Activated gamma-delta T cell treated with anti-CD3 and anti-CD28 coated beads, Interleukin-2, amount 50 U/mL, for 16 hours (primary cell): ENCODE measurements around the gene ABCC1.
"Not testable (repeated sequence)": the region's sequence is repeated elsewhere in the genome, so short reads cannot be mapped to it uniquely, and the experiment has no call there.

Experiments
- DNase-seq: peaks from one replicate; pipeline ENCODE4 v3.0.0-alpha.2; 2020; ENCODE audit warnings: low read depth

ABCC1 gene

GRCh38 chr16:16141784-16142396 lies 192.5 kb downstream of the ABCC1 start:
- no peak for DNase-seq

- no peak for DNase-seq
Measured at GRCh38 chr16:16143038-16143763, 193.8 kb downstream of the ABCC1 start.

- no peak for DNase-seq
Measured at GRCh38 chr16:16143931-16144330, 194.5 kb downstream of the ABCC1 start.

DNA sequence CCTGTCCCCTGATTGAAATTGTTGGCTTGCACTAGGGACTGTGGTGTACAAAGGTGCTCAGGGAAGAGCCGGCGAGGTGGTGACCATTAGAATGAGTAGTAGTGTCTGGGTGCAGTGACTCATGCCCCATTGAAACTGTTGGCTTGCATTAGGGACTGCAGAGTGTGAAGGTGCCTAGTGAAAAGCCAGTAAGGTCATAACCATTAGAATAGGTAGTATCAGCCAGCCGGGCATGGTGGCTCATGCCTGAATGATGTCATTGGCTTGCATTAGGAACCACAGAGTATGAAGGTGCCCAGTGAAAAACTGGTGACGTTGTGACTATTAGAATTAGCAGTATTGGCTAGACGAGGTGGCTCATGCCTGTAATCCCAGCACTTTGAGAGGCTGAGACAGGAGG lies 195.0 kb downstream of the ABCC1 start:
- no peak for DNase-seq

DNA sequence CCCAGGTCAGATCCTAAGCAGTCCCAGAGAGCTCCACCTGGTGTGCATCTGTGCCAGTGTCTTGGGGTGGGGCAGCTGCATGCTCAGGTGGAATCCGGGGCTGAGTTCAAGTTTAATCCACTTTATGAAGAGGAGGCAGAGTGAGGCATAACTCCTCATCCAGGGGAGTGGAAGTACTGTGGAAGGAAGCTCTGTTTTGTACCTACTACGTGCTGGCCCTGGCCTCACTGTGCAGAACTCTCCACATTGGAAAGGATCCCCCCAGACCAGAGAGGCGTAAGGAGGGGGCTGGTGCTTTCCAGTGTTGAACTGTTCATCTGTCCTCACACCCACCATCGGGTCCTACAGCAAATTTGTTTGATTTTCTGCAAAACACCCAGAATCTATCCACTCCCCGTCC lies 195.9 kb downstream of the ABCC1 start:
- DNase-seq: no peak

- no peak for DNase-seq
Measured at GRCh38 chr16:16146380-16147315, 197.2 kb downstream of the ABCC1 start.

DNA sequence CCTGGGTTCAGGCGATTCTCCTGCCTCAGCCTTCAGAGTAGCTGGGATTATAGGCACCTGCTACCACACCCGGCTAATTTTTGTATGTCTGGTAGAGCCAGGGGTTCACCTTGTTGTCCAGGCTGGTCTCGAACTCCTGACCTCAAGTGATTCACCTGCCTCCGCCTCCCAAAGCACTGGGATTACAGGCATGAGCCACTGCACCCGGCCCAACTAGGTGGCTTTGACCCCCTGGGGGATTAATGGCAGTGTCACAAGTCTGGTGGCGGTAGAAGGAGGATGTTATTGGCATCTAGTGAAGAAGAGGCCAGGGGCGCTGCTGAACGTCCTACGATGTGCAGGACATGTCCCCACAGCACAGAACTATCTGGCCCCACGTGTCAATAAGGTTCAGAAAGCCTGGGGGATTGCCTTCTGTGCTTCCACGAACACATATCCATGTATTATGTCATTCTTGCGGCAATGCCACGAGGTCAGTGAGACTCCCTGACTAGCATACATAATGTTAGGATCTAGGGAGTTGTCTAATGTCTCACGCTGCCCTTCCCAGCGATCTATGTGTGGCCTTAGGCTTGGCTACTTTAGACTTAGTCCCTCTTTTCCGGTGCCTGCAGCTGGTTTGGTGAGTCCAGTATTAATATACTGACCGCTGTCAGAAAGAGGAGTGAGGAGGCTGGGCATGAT lies 198.0 kb downstream of the ABCC1 start:
- no peak for DNase-seq

- DNase-seq: not testable (repeated sequence)
Measured at GRCh38 chr16:16148000-16148599, 198.7 kb downstream of the ABCC1 start.

GRCh38 chr16:16148755-16149154 lies 199.3 kb downstream of the ABCC1 start:
- DNase-seq: no peak

DNA sequence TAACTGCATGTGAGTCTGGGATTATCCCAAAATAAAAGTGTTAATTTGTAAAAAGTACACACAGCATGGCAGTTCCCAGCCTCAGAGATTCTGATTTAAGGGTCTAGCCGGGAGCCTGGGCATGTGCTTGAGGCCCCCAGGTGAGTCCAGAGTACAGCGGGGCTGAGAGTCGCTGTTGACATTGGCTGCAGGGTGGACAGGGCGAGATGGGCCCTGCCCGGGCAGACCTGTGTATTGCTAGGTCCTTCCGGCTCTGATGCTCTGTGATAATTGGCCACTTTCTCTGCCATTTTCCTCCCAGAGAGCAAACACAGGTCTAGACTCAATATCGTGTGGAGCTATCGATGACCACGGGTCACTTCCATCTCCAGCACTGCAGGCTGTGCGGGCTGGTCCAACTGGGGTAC lies 200.3 kb downstream of the ABCC1 start:
- DNase-seq: no peak

DNA sequence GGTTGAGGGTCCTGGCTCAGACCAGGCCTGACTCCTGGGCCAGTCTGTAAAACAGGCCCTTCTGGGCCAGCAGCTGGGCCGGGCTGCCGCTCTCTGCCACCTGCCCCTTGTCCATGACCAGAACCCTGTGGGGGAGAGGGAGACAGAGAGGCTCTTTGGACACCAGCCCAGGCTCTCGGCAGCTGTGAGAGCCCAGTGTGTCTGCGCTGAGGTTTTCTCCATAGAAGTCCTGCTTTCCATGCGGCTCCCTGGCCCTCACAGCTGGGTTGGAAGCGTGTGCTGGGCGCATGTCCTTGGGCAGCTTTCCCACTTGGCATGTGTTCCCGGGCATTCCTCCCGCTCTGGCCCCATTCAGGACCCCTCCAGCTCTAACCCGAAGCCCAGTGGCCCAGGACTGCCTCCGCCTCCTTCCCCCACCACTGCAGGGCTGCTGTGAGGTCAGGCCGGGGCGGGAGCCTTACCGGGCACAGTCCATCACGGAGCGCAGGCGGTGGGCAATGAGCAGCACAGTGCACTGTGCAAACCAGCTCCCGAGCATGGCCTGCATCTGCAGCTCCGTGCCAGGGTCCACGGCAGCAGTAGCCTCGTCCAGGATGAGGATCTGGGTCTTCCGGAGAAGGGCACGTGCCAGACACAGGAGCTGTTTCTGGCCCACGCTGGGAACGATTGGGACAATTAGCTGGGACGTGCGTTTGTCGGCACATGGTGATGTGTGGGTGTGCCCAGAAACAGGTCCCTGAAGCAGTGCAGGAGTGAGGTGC lies 200.9 kb downstream of the ABCC1 start:
- DNase-seq: no peak

DNA sequence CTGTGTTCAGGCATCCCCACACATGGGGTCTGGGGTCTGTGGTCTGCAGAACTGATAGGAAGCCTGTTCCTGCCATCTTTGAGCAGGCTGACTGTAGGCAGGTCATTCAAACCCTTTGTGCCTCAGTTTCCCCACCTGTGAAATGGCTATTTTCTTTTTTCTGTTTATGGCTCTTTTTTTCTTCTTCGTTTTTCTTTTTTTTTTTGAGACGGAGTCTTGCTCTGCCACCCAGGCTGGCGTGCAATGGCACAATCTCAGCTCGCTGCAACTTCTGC lies 201.4 kb downstream of the ABCC1 start:
- no peak for DNase-seq

- DNase-seq: no peak
Measured at GRCh38 chr16:16151315-16151714, 201.9 kb downstream of the ABCC1 start.

GRCh38 chr16:16153000-16153399 lies 203.6 kb downstream of the ABCC1 start:
- not testable (repeated sequence) for DNase-seq

GRCh38 chr16:16154281-16154951 lies 205.0 kb downstream of the ABCC1 start:
- no peak for DNase-seq

- no peak for DNase-seq
Measured at GRCh38 chr16:16155234-16155633, 205.8 kb downstream of the ABCC1 start.

GRCh38 chr16:16157166-16157565 lies 207.8 kb downstream of the ABCC1 start:
- no peak for DNase-seq

- no peak for DNase-seq
Measured at GRCh38 chr16:16158082-16158658, 208.8 kb downstream of the ABCC1 start.

DNA sequence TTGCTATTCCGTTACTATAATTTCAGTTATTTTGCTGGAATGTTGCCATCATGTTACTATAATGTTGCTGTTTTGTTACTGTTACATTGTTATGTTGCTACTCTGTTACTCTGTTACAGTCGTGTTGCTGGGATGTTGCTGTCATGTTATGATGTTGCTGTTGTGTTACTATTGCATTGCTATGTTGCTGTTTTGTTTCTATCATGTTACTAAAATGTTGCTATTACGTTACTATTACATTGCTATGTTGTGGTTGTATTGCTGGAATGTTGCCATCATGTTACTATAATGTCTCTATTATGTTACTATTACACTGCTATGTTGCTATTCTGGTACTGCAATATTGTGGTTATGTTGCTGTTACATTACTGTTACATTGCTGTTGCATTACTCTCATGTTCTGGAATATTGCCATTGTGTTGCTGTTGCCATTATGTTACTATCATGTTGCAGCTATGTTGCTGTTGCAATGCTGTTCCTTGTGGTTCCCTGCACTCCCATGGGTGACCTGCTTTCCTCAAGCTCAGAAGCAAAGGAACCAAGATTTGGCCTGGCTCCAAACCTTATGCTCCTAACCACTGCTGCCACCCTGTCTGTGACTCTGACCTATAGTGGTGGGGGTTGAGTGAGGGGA lies 209.4 kb downstream of the ABCC1 start:
- no peak for DNase-seq

DNA sequence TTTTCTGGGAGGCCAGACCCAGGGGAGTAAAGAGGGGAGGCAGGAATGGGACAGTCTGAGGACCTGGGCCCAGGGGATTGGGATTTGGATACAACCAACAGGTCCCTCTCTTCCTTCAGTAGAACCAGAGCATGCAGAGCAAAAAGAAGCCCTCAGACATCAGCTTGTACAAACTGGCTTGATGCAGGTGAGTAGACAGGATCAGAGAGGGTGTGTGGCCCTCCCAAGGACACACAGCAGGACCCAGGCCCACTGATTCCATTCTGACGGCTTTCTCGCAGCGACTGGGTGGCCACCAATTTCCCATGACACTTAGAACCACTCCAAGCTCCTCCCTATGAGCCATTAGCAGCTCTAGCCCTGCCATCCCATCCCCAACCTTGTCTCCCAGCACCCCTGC lies 210.2 kb downstream of the ABCC1 start:
- no peak for DNase-seq
